Measurements from ENCODE around the gene CLEC11A. TPM values are rescaled to one million over a fixed set of nuclear protein-coding genes. Genes with fewer than 3 reads are reported as not detected.

The CLEC11A gene
- total and polyA plus RNA-seq, 8 donors: 13.7 to 49.1 (median 40.3) TPM

Other genes with a start within 250 kb of the CLEC11A start
- 100 to 1,000 TPM; 126 to 157 TPM for gene EMC10, start 246.9 kb upstream of the CLEC11A start, total RNA-seq
- 10 to 100 TPM; 72.3 to 99.7 (median 83.6) TPM for gene EMC10, start 246.9 kb upstream of the CLEC11A start, polyA plus RNA-seq (ENCODE audit: insufficient read length in 6 of 6)
- gene GARIN5A, start 246.5 kb upstream of the CLEC11A start, total RNA-seq: 1 to 10 TPM; 2.6 to 4.3 TPM
- gene GARIN5A, start 246.5 kb upstream of the CLEC11A start, polyA plus RNA-seq (ENCODE audit: insufficient read length in 6 of 6): 1 to 10 TPM; 3.4 to 5.4 (median 4.2) TPM
- gene JOSD2, start 212.2 kb upstream of the CLEC11A start, total RNA-seq: 10 to 100 TPM; 44.1 to 52.0 TPM
- 10 to 100 TPM; 16.0 to 27.2 (median 19.5) TPM for gene JOSD2, start 212.2 kb upstream of the CLEC11A start, polyA plus RNA-seq (ENCODE audit: insufficient read length in 6 of 6)
- not detected for gene ASPDH, start 209.5 kb upstream of the CLEC11A start, total RNA-seq
- 1 to 10 TPM in 5 of 6 donors, under 1 TPM in 1; 0.74 to 2.6 (median 1.3) TPM for gene ASPDH, start 209.5 kb upstream of the CLEC11A start, polyA plus RNA-seq (ENCODE audit: insufficient read length in 6 of 6)
- gene LRRC4B, start 154.9 kb upstream of the CLEC11A start, total RNA-seq: 1 to 10 TPM; 2.8 to 3.2 TPM
- 10 to 100 TPM in 5 of 6 donors, 1 to 10 TPM in 1; 9.0 to 14.3 (median 11.1) TPM for gene LRRC4B, start 154.9 kb upstream of the CLEC11A start, polyA plus RNA-seq (ENCODE audit: insufficient read length in 6 of 6)
- gene SYT3, start 83.5 kb upstream of the CLEC11A start, total RNA-seq: 1 to 10 TPM in 1 of 2 donors, under 1 TPM in 1; 0.12 to 1.5 TPM
- under 1 TPM; 0.08 to 0.92 (median 0.26) TPM for gene SYT3, start 83.5 kb upstream of the CLEC11A start, polyA plus RNA-seq (ENCODE audit: insufficient read length in 6 of 6)
- 1 to 10 TPM in 1 of 2 donors, not detected in 1; 2.2 TPM for gene C19orf81, start 73.9 kb upstream of the CLEC11A start, total RNA-seq
- not detected for gene C19orf81, start 73.9 kb upstream of the CLEC11A start, polyA plus RNA-seq (ENCODE audit: insufficient read length in 6 of 6)
- gene SHANK1, start 3.6 kb upstream of the CLEC11A start, total RNA-seq: 1 to 10 TPM in 1 of 2 donors, under 1 TPM in 1; 0.21 to 1.4 TPM
- gene SHANK1, start 3.6 kb upstream of the CLEC11A start, polyA plus RNA-seq (ENCODE audit: insufficient read length in 6 of 6): 1 to 10 TPM; 4.2 to 7.5 (median 5.6) TPM
- gene GPR32, start 47.1 kb downstream of the CLEC11A start, total RNA-seq: not detected
- not detected for gene GPR32, start 47.1 kb downstream of the CLEC11A start, polyA plus RNA-seq (ENCODE audit: insufficient read length in 6 of 6)
- gene ACP4, start 67.1 kb downstream of the CLEC11A start, total RNA-seq: not detected
- gene ACP4, start 67.1 kb downstream of the CLEC11A start, polyA plus RNA-seq (ENCODE audit: insufficient read length in 6 of 6): under 1 TPM in 4 of 6 donors, not detected in 2; 0.12 to 0.42 (median 0.16) TPM
- gene KLK1, start 100.4 kb downstream of the CLEC11A start, total RNA-seq: under 1 TPM; 0.41 to 0.76 TPM
- under 1 TPM; 0.29 to 0.75 (median 0.60) TPM for gene KLK1, start 100.4 kb downstream of the CLEC11A start, polyA plus RNA-seq (ENCODE audit: insufficient read length in 6 of 6)
- not detected for gene KLK15, start 110.2 kb downstream of the CLEC11A start, total RNA-seq
- gene KLK15, start 110.2 kb downstream of the CLEC11A start, polyA plus RNA-seq (ENCODE audit: insufficient read length in 6 of 6): not detected
- gene KLK3, start 131.6 kb downstream of the CLEC11A start, total RNA-seq: not detected
- not detected for gene KLK3, start 131.6 kb downstream of the CLEC11A start, polyA plus RNA-seq (ENCODE audit: insufficient read length in 6 of 6)
- not detected for gene KLK2, start 150.1 kb downstream of the CLEC11A start, total RNA-seq
- gene KLK2, start 150.1 kb downstream of the CLEC11A start, polyA plus RNA-seq (ENCODE audit: insufficient read length in 6 of 6): not detected
- not detected for gene KLK4, start 188.0 kb downstream of the CLEC11A start, total RNA-seq
- not detected for gene KLK4, start 188.0 kb downstream of the CLEC11A start, polyA plus RNA-seq (ENCODE audit: insufficient read length in 6 of 6)
- gene KLK5, start 229.7 kb downstream of the CLEC11A start, total RNA-seq: under 1 TPM in 1 of 2 donors, not detected in 1; 0.52 TPM
- under 1 TPM; 0.21 to 0.99 (median 0.40) TPM for gene KLK5, start 229.7 kb downstream of the CLEC11A start, polyA plus RNA-seq (ENCODE audit: insufficient read length in 6 of 6)
- not detected for gene KLK6, start 246.2 kb downstream of the CLEC11A start, total RNA-seq
- under 1 TPM; 0.15 to 0.47 (median 0.29) TPM for gene KLK6, start 246.2 kb downstream of the CLEC11A start, polyA plus RNA-seq (ENCODE audit: insufficient read length in 6 of 6)

Data from left lung (tissue), 8 donors.